A549 (cell line): ENCODE measurements around the gene RLBP1. TPM values are rescaled to one million over a fixed set of nuclear protein-coding genes. Genes with fewer than 3 reads are reported as not detected.

Source experiments
- ATAC-seq, 2 experiments: fragments of 200-7000 bp in 1 of 2; fragments of >200 bp in 1 of 2; cut with Nextera tagmentation in 1 of 2; cut with Tn5 transposase in 1 of 2; 3 replicates each; pipeline versions ENCODE4 v1.8.0 to v1.9.1; 2018 to 2020; ENCODE audit warnings: mild to moderate bottlenecking in 1 of 2, moderate library complexity in 1 of 2
- CTCF ChIA-PET: fragments of 300-600 bp; sonication (Branson Sonifier 250); formaldehyde crosslinking; extraction: SDS; loops from one replicate; lab custom pipeline; 2021; ENCODE audit warnings: antibody characterized with exemption, inconsistent platforms; lab: Yijun Ruan, JAX
- POLR2A ChIA-PET: fragments of 350-600 bp; formaldehyde crosslinking; extraction: SDS; loops from one replicate; lab custom pipeline; 2021; ENCODE audit warnings: antibody characterized with exemption, inconsistent platforms; lab: Yijun Ruan, JAX
- DNase-seq, 2 experiments: peaks; one replicate each; pipeline versions ENCODE4 v3.0.0 to v3.0.0-alpha.2; 2011 to 2016; ENCODE audit warnings: low read depth in 1 of 2, low spot score in 1 of 2
- FAIRE-seq: peaks from 2 replicates; lab custom pipeline; 2011; peaks lifted over from hg19 to GRCh38; lab: Jason Lieb, UNC
- H3K27ac ChIP-seq, 2 experiments: fragments of >200 bp; sonication (Bioruptor Twin); formaldehyde crosslinking; 3 replicates each; pipeline ENCODE4 v1.5.1; 2016 to 2017
- H3K4me1 ChIP-seq: fragments of >200 bp; sonication (Bioruptor Twin); formaldehyde crosslinking; 3 replicates; pipeline ENCODE4 v1.6.1; 2016
- H3K4me2 ChIP-seq: fragments of >200 bp; sonication (Bioruptor Twin); formaldehyde crosslinking; 3 replicates; pipeline ENCODE4 v1.6.1; 2016
- H3K4me3 ChIP-seq: fragments of >200 bp; sonication (Bioruptor Twin); formaldehyde crosslinking; 3 replicates; pipeline ENCODE4 v1.5.1; 2016
- H3K9me3 ChIP-seq: fragments of >200 bp; sonication (Bioruptor Twin); formaldehyde crosslinking; 3 replicates; pipeline ENCODE4 v1.6.1; 2016
- CBX8 ChIP-seq: fragments of 200-600 bp; sonication (generic); IDR thresholded peaks from 2 replicates; pipeline ENCODE4 v1.6.1; 2016
- CHD4 ChIP-seq: fragments of 200-600 bp; sonication (generic); IDR thresholded peaks from 2 replicates; pipeline ENCODE4 v1.6.1; 2016; ENCODE audit warnings: antibody characterized with exemption, mild to moderate bottlenecking, borderline replicate concordance
- GATA3 ChIP-seq: IDR thresholded peaks from 2 replicates; pipeline ENCODE4 v1.6.1; 2012; ENCODE audit warnings: borderline replicate concordance
- HEYL ChIP-seq: fragments of 250-450 bp; sonication (Bioruptor Pico); IDR thresholded peaks from 2 replicates; pipeline ENCODE4 v1.8.0; 2021; ENCODE audit warnings: mild to moderate bottlenecking, moderate library complexity
- HOXB5 ChIP-seq: fragments of 250-450 bp; sonication (Bioruptor Pico); IDR thresholded peaks from 2 replicates; pipeline ENCODE4 v1.5.0; 2020; ENCODE audit warnings: mild to moderate bottlenecking, moderate library complexity
- JUN ChIP-seq, 2 experiments: fragments of >200 bp; sonication (Bioruptor Twin); formaldehyde crosslinking; IDR thresholded peaks; 2 replicates in 1 of 2; 3 replicates in 1 of 2; pipeline ENCODE4 v1.6.1; 2016 to 2017
- JUNB ChIP-seq: fragments of >200 bp; sonication (Bioruptor Twin); formaldehyde crosslinking; IDR thresholded peaks from 2 replicates; pipeline ENCODE4 v1.6.1; 2016
- NFE2L2 ChIP-seq: fragments of 150-350 bp; conservative IDR thresholded peaks from 2 replicates; pipeline ENCODE4 v1.6.1; 2014; ENCODE audit warnings: low read length
- NR3C1 ChIP-seq: fragments of >200 bp; sonication (Bioruptor Twin); formaldehyde crosslinking; IDR thresholded peaks from 3 replicates; pipeline ENCODE4 v1.6.1; 2017
- PHF8 ChIP-seq: fragments of 200-600 bp; sonication (generic); IDR thresholded peaks from 2 replicates; pipeline ENCODE4 v1.6.1; 2016; ENCODE audit warnings: low read depth, mild to moderate bottlenecking, antibody characterized with exemption, moderate library complexity, borderline replicate concordance
- POLR2A ChIP-seq: IDR thresholded peaks from 2 replicates; pipeline ENCODE4 v1.6.1; 2012; ENCODE audit warnings: mild to moderate bottlenecking, low read length
- POLR2AphosphoS2 ChIP-seq: conservative IDR thresholded peaks from 2 replicates; pipeline ENCODE4 v1.6.1; 2012; ENCODE audit warnings: low read length, improper control_type of control experiment, inconsistent platforms
- RAD21 ChIP-seq, 2 experiments: fragments of >200 bp in 1 of 2; sonication (Bioruptor Twin) in 1 of 2; formaldehyde crosslinking in 1 of 2; IDR thresholded peaks in 1 of 2; conservative IDR thresholded peaks in 1 of 2; 2 replicates in 1 of 2; 3 replicates in 1 of 2; pipeline ENCODE4 v1.6.1; 2012 to 2018; ENCODE audit warnings: inconsistent platforms in 1 of 2
- RARB ChIP-seq: fragments of 250-450 bp; sonication (Bioruptor Pico); IDR thresholded peaks from 2 replicates; pipeline ENCODE4 v1.8.0; 2021; ENCODE audit warnings: mild to moderate bottlenecking, moderate library complexity
- RCOR1 ChIP-seq: fragments of 150-350 bp; IDR thresholded peaks from 2 replicates; pipeline ENCODE4 v1.6.1; 2014; ENCODE audit warnings: antibody characterized with exemption, low read length, low read depth
- RFX5 ChIP-seq: fragments of 450-650 bp; IDR thresholded peaks from 2 replicates; pipeline ENCODE4 v1.7.1; 2014; ENCODE audit warnings: antibody characterized with exemption, mild to moderate bottlenecking, moderate library complexity
- RNF2 ChIP-seq: fragments of 200-600 bp; sonication (generic); IDR thresholded peaks from 2 replicates; pipeline ENCODE4 v1.6.1; 2016; ENCODE audit warnings: low read depth, mild to moderate bottlenecking, antibody characterized with exemption, moderate library complexity, borderline replicate concordance
- TFCP2L1 ChIP-seq: fragments of 250-450 bp; sonication (Bioruptor Pico); IDR thresholded peaks from 2 replicates; pipeline ENCODE4 v1.5.0; 2021; ENCODE audit warnings: mild to moderate bottlenecking
- ZSCAN20 ChIP-seq: fragments of 250-450 bp; sonication (Bioruptor Pico); IDR thresholded peaks from 2 replicates; pipeline ENCODE4 v1.8.0; 2022; ENCODE audit warnings: mild to moderate bottlenecking, moderate library complexity
- WGBS: methylation state at CpG from one replicate; pipeline ENCODE4 v1.1.6; 2017; ENCODE audit errors: missing lambda C conversion rate; 5-methylcytosine and 5-hydroxymethylcytosine counted together
- polyA plus RNA-seq, 4 experiments: library from polyadenylated mRNA; depleted of rRNA in 3 of 4; stranded (reverse); fragments of >200 nt; fragmentation: RNase III in 1 of 4; extraction: RNeasy Plus Mini Kit Qiagen cat#74134 plus additional on column Dnase treatment in 1 of 4; gene quantifications; 2 replicates in 3 of 4; 3 replicates in 1 of 4; pipeline ENCODE4 v1.2.3, GENCODE V29; 2011 to 2017
- TF ChIP-seq, protein P1 (sequence below): fragments of 150-350 bp; IDR thresholded peaks from 2 replicates; pipeline ENCODE4 v1.6.1; 2014; ENCODE audit warnings: low read depth, mild to moderate bottlenecking, low read length
- TF ChIP-seq, protein P2 (sequence below): fragments of 450-650 bp; IDR thresholded peaks from 2 replicates; pipeline ENCODE4 v1.6.1; 2014; ENCODE audit warnings: antibody characterized with exemption
- TF ChIP-seq, protein P3 (sequence below): fragments of >200 bp; sonication (Bioruptor Twin); formaldehyde crosslinking; IDR thresholded peaks from 3 replicates; pipeline ENCODE4 v1.6.1; 2016

The RLBP1 gene
- polyA plus RNA-seq, 2 of the 4 experiments (the other 2 are of a cell fraction), result not detected

DNA sequence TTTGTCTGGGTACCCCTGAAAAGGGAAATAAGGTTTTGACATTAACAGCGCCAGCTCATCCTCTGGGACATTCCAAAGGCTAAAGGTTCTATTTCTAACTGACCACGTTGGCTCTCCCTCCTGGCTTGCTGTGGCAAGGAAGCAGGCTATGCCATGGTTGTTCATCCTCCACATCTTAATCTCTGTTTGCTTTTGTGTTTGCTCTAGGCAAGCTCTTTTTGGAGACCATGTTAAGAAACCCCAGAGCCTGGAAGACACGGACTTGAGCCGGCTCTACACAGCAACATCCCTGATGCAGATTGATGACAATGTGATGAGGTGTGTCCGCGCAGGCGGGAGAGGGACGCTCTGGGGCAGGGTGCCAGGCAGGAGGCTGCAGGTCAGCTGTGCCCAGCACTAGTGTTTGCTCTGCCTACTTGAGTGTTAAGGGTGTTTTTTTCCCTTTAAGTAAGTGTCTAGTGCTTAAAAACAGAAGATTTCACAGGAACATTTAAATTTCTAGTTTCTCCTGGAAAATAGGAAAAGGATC, 33.3 kb downstream of the RLBP1 start:
- DNase-seq (no peak), FAIRE-seq (no peak), ATAC-seq (no peak)
- H3K9me3 ChIP-seq, result no peaks in the 10 kb centered on the region
- no peaks in the 10 kb centered on the region for H3K4me1 ChIP-seq
- ChIA-PET CTCF (interaction anchor here (0.6 to 15.6 kb wide), 15 partner anchors 9 to 309 kb away, joined by 3 to 141 read pairs (median 5); no protein-coding TSS in a partner anchor), POLR2A (no interaction called here)
- TF ChIP-seq RARB (CRISPR knock-in tag) (no peak), RAD21 (conservative IDR thresholded peaks at IDR 0.05 in 1 of 2, IDR thresholded peaks at IDR 0.05 in 1 of 2) (no peak), CBX8 (no peak), NFE2L2 (no peak), TFCP2L1 (CRISPR knock-in tag) (no peak), PHF8 (no peak), HEYL (no peak), JUNB (no peak), JUN (IDR thresholded peaks at IDR 0.05) (no peak), POLR2A (no peak), HOXB5 (CRISPR knock-in tag) (no peak), ZSCAN20 (CRISPR knock-in tag) (no peak), RNF2 (no peak), GATA3 (no peak), NR3C1 (no peak), CHD4 (no peak)
- TF ChIP-seq, protein P1, sequence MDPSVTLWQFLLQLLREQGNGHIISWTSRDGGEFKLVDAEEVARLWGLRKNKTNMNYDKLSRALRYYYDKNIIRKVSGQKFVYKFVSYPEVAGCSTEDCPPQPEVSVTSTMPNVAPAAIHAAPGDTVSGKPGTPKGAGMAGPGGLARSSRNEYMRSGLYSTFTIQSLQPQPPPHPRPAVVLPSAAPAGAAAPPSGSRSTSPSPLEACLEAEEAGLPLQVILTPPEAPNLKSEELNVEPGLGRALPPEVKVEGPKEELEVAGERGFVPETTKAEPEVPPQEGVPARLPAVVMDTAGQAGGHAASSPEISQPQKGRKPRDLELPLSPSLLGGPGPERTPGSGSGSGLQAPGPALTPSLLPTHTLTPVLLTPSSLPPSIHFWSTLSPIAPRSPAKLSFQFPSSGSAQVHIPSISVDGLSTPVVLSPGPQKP, result no peak
- WGBS, result 69% methylated on average over 8 of the region's 8 CpGs
- H3K4me2 ChIP-seq, result no peak overlapping the region
- H3K4me3 ChIP-seq, result no peak overlapping the region
- H3K27ac ChIP-seq, result no peak overlapping the region

DNA sequence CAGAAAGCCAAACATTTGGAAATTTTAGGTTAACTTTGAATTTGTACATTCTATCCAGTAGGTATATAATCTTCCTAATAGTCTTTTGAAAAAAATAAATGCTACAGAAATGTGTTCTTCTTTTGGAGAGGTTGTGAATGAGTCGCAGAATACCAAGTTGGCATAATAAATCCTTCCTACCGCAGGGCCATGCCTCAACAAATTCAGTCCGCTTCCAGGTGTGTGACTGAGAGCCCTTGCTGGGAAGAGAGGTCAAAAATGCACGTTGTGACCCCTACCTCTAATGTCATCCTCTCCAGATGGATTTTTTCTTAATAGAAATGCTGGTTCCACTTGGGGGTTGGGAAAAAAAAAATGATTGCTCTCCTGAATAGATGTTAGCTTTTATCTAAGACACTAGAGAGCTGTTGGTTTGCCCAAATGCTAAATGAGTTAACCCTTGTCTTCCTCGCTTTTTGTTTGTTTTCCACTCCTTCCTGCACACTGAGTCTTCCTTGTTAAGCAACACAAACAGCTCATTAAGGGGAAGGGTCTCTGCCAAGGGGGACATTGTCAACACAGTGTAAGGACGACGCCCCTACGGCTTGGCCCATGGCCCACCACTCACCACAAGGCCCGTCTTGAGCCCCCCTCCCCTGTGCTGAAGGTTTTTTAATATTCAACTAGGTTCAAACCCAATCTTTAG, 33.9 kb downstream of the RLBP1 start:
- FAIRE-seq (no peak), DNase-seq (no peak), ATAC-seq (no peak)
- no peak for TF ChIP-seq RFX5
- no peak for TF ChIP-seq RCOR1
- no peak for TF ChIP-seq GATA3
- no peak for TF ChIP-seq NFE2L2
- TF ChIP-seq, protein P2, sequence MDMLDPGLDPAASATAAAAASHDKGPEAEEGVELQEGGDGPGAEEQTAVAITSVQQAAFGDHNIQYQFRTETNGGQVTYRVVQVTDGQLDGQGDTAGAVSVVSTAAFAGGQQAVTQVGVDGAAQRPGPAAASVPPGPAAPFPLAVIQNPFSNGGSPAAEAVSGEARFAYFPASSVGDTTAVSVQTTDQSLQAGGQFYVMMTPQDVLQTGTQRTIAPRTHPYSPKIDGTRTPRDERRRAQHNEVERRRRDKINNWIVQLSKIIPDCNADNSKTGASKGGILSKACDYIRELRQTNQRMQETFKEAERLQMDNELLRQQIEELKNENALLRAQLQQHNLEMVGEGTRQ, result no peak
- TF ChIP-seq, protein P3, sequence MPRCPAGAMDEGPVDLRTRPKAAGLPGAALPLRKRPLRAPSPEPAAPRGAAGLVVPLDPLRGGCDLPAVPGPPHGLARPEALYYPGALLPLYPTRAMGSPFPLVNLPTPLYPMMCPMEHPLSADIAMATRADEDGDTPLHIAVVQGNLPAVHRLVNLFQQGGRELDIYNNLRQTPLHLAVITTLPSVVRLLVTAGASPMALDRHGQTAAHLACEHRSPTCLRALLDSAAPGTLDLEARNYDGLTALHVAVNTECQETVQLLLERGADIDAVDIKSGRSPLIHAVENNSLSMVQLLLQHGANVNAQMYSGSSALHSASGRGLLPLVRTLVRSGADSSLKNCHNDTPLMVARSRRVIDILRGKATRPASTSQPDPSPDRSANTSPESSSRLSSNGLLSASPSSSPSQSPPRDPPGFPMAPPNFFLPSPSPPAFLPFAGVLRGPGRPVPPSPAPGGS, result no peak
- TF ChIP-seq JUN (IDR thresholded peaks at IDR 0.05), result no peak
- TF ChIP-seq POLR2AphosphoS2, result no peak
- ChIA-PET POLR2A (no interaction called here), CTCF (interaction anchor here (0.6 to 15.6 kb wide), 12 partner anchors 10 to 308 kb away, joined by 3 to 141 read pairs (median 6); no protein-coding TSS in a partner anchor)
- WGBS, result 83% methylated on average over 9 of the region's 9 CpGs
- H3K9me3 ChIP-seq, result no peaks in the 10 kb centered on the region
- H3K4me2 ChIP-seq, result no peak overlapping the region
- H3K27ac ChIP-seq, result no peak overlapping the region
- no peaks in the 10 kb centered on the region for H3K4me1 ChIP-seq
- no peak overlapping the region for H3K4me3 ChIP-seq
